ENCODE measurements around the gene NNMT.

Gene NNMT

GRCh38 chr11:114343020-114343419 lies 46.8 kb downstream of the NNMT start:
- in situ Hi-C loops (cut with MboI; ENCODE audit: low sequenced_read_pairs), result no loop called here

GRCh38 chr11:114343493-114343892 lies 47.3 kb downstream of the NNMT start:
- in situ Hi-C loops (cut with MboI; ENCODE audit: low sequenced_read_pairs), result no loop called here

GRCh38 chr11:114344494-114344893 lies 48.3 kb downstream of the NNMT start:
- in situ Hi-C loops (cut with MboI; ENCODE audit: low sequenced_read_pairs), result no loop called here

GRCh38 chr11:114345575-114346222 lies 49.5 kb downstream of the NNMT start:
- in situ Hi-C loops (cut with MboI; ENCODE audit: low sequenced_read_pairs), result no loop called here

GRCh38 chr11:114346709-114347141 lies 50.5 kb downstream of the NNMT start:
- in situ Hi-C loops (cut with MboI; ENCODE audit: low sequenced_read_pairs), result no loop called here

GRCh38 chr11:114348200-114349191 lies 52.3 kb downstream of the NNMT start:
- in situ Hi-C loops (cut with MboI; ENCODE audit: low sequenced_read_pairs), result no loop called here

- in situ Hi-C loops (cut with MboI; ENCODE audit: low sequenced_read_pairs), result no loop called here
These were observed 53.8 kb downstream of the NNMT start for GRCh38 chr11:114350022-114350421.

GRCh38 chr11:114353443-114353842 lies 57.2 kb downstream of the NNMT start:
- in situ Hi-C loops (cut with MboI; ENCODE audit: low sequenced_read_pairs), result no loop called here

GRCh38 chr11:114354076-114354475 lies 57.9 kb downstream of the NNMT start:
- in situ Hi-C loops (cut with MboI; ENCODE audit: low sequenced_read_pairs), result no loop called here

GRCh38 chr11:114358716-114359115 lies 62.5 kb downstream of the NNMT start:
- in situ Hi-C loops (cut with MboI; ENCODE audit: low sequenced_read_pairs), result no loop called here

- in situ Hi-C loops (cut with MboI; ENCODE audit: low sequenced_read_pairs), result no loop called here
These were observed 63.1 kb downstream of the NNMT start for GRCh38 chr11:114359342-114359741.

- in situ Hi-C loops (cut with MboI; ENCODE audit: low sequenced_read_pairs), result no loop called here
These were observed 66.1 kb downstream of the NNMT start for GRCh38 chr11:114362326-114362725.

- in situ Hi-C loops (cut with MboI; ENCODE audit: low sequenced_read_pairs), result no loop called here
These were observed 66.8 kb downstream of the NNMT start for GRCh38 chr11:114362958-114363357.
